H1 (cell line): ENCODE data around the gene MINAR2.

Experiments
- SP2 ChIP-seq: IDR thresholded peaks from 2 replicates; pipeline ENCODE4 v1.6.1; 2012; ENCODE audit warnings: mild to moderate bottlenecking, low read length, inconsistent platforms
- TAF1 ChIP-seq: IDR thresholded peaks from 2 replicates; pipeline ENCODE4 v1.6.1; 2011; ENCODE audit warnings: mild to moderate bottlenecking, low read depth, low read length
- TF ChIP-seq, protein P1 (sequence below): IDR thresholded peaks from 2 replicates; pipeline ENCODE4 v1.6.1; 2011; ENCODE audit warnings: low read length, improper control_type of control experiment
- TF ChIP-seq, protein P2 (sequence below), 3 experiments: IDR thresholded peaks; 1 replicate in 2 of 3; 2 replicates in 1 of 3; pipeline versions ENCODE4 v1.5.1 to v1.6.1; 2011; ENCODE audit warnings: low read length in 3 of 3, mild to moderate bottlenecking in 3 of 3, inconsistent platforms in 2 of 3, low read depth in 1 of 3, moderate library complexity in 1 of 3; ENCODE audit not compliant: insufficient read depth in 1 of 3; ENCODE audit errors: control extremely low read depth in 1 of 3

DNA sequence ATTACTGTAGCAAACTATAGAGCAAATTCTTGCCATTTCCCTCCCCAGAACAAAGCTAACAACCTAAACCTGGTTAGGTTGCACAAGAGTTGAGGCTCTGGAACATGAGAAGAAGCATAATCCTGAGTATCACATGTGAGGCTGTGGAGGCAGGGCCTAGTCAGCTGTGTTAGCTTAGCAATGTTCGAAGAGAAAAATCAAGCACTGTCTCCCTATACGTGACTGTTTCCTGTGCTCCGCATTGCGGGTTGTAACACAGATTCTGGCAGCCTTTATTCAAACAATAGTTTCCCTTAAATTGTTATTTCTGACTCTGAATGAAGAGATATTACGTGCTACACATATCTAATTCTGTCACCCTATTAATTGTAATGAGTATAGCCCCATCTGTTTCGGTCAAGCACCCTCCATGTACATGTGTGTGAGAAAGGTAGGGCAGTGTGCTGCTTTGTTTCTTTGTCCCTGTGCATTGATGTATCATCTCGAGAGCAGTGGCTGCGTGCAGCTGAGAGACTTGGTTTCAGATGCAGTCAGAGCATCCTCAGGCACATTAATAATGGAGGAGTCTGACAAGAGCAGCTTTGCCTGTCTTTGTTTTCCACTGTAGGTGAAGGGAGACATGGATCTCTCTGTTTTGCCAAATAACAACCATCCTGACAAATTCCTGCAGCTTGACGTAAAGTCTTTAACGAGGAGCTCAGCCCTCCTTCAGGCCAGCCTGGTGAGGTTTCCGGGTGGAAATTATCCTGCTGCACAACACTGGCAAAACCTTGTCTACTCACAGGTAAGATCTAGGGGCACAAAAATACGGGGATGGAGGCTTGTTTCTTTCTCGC is at the start of gene MINAR2:
- TF ChIP-seq SP2 (no peak), TAF1 (no peak)
- TF ChIP-seq, protein P1, sequence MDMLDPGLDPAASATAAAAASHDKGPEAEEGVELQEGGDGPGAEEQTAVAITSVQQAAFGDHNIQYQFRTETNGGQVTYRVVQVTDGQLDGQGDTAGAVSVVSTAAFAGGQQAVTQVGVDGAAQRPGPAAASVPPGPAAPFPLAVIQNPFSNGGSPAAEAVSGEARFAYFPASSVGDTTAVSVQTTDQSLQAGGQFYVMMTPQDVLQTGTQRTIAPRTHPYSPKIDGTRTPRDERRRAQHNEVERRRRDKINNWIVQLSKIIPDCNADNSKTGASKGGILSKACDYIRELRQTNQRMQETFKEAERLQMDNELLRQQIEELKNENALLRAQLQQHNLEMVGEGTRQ: no peak
- TF ChIP-seq, protein P2, sequence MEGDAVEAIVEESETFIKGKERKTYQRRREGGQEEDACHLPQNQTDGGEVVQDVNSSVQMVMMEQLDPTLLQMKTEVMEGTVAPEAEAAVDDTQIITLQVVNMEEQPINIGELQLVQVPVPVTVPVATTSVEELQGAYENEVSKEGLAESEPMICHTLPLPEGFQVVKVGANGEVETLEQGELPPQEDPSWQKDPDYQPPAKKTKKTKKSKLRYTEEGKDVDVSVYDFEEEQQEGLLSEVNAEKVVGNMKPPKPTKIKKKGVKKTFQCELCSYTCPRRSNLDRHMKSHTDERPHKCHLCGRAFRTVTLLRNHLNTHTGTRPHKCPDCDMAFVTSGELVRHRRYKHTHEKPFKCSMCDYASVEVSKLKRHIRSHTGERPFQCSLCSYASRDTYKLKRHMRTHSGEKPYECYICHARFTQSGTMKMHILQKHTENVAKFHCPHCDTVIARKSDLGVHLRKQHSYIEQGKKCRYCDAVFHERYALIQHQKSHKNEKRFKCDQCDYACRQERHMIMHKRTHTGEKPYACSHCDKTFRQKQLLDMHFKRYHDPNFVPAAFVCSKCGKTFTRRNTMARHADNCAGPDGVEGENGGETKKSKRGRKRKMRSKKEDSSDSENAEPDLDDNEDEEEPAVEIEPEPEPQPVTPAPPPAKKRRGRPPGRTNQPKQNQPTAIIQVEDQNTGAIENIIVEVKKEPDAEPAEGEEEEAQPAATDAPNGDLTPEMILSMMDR (IDR thresholded peaks at IDR 0.05; ENCODE audit: control extremely low read depth in 1 of 3, insufficient read depth in 1 of 3, low read depth in 1 of 3, low read length in 3 of 3): no peak
